GM12878 (cell line): ENCODE data around the gene GFM1. TPM values are rescaled to one million over a fixed set of nuclear protein-coding genes. Genes with fewer than 3 reads are reported as not detected.

Experiments
- ATAC-seq: fragments of 200-7000 bp; cut with Tn5 transposase; 3 replicates; pipeline ENCODE4 v1.9.1; 2020; ENCODE audit warnings: mild to moderate bottlenecking, moderate library complexity
- BruUV-seq: library from RNA; stranded (reverse); fragments of 400-500 nt; replicated peaks from 2 replicates; lab custom pipeline; 2021; lab: Mats Ljungman, UMichigan
- CTCF ChIA-PET: fragments of 300-600 bp; sonication (Branson Sonifier 250); formaldehyde crosslinking; extraction: SDS; loops from one replicate; lab custom pipeline; 2021; ENCODE audit warnings: inconsistent platforms; lab: Yijun Ruan, JAX
- POLR2A ChIA-PET: fragments of 350-600 bp; formaldehyde crosslinking; extraction: SDS; loops from one replicate; lab custom pipeline; 2021; ENCODE audit warnings: inconsistent platforms; lab: Charles Lee
- RAD21 ChIA-PET: fragments of 300-600 bp; sonication (Branson Sonifier 250); formaldehyde crosslinking; loops from one replicate; lab custom pipeline; 2023; ENCODE audit warnings: antibody characterized with exemption; ENCODE audit not compliant: unreplicated experiment; lab: Charles Lee
- SMC1A ChIA-PET: fragments of 300-600 bp; sonication (Branson Sonifier 250); formaldehyde crosslinking; loops from one replicate; lab custom pipeline; 2023; ENCODE audit not compliant: unreplicated experiment, uncharacterized antibody; lab: Charles Lee
- DNase-seq: peaks from one replicate; pipeline ENCODE4 v3.0.0-alpha.2; 2011; ENCODE audit warnings: low read depth, low spot score
- FAIRE-seq: peaks from 3 replicates; lab custom pipeline; 2011; peaks lifted over from hg19 to GRCh38; lab: Jason Lieb, UNC
- H2AFZ ChIP-seq: 2 replicates; pipeline ENCODE4 v1.6.0; 2011; ENCODE audit warnings: low read depth, low read length, control low read depth; ENCODE audit not compliant: control insufficient read depth
- H3K27ac ChIP-seq: 2 replicates; pipeline ENCODE4 v1.5.1; 2011; ENCODE audit warnings: control low read depth; ENCODE audit not compliant: control insufficient read depth, insufficient read depth
- H3K27me3 ChIP-seq, 2 experiments: replicated peaks in 1 of 2; 2 replicates each; pipeline versions ENCODE4 v1.6.0 to v1.6.1; 2011; ENCODE audit warnings: low read length in 1 of 2; ENCODE audit not compliant: control insufficient read depth in 2 of 2, insufficient read depth in 2 of 2
- H3K36me3 ChIP-seq, 2 experiments: 2 replicates each; pipeline ENCODE4 v1.5.1; 2011; ENCODE audit warnings: low read length in 1 of 2; ENCODE audit not compliant: control insufficient read depth in 2 of 2, insufficient read depth in 2 of 2
- H3K4me1 ChIP-seq: 2 replicates; pipeline ENCODE4 v1.6.1; 2011; ENCODE audit warnings: mild to moderate bottlenecking, low read length, moderate library complexity, mixed read lengths; ENCODE audit not compliant: control insufficient read depth, insufficient read depth
- H3K4me2 ChIP-seq: 2 replicates; pipeline ENCODE4 v1.6.0; 2011; ENCODE audit warnings: control low read depth; ENCODE audit not compliant: control insufficient read depth, insufficient read depth
- H3K4me3 ChIP-seq: fragments of 200-600 bp; sonication (generic); 2 replicates; pipeline ENCODE4 v1.5.1; 2016
- H3K79me2 ChIP-seq: 2 replicates; pipeline ENCODE4 v1.6.0; 2011; ENCODE audit warnings: low read length; ENCODE audit not compliant: control insufficient read depth, insufficient read depth
- H3K9ac ChIP-seq: 2 replicates; pipeline ENCODE4 v1.8.0; 2011; ENCODE audit warnings: low read length, control low read depth, mixed read lengths; ENCODE audit not compliant: control insufficient read depth, insufficient read depth
- H3K9me3 ChIP-seq: replicated peaks from 3 replicates; pipeline ENCODE4 v1.5.1; 2011; ENCODE audit warnings: mild to moderate bottlenecking, low read length; ENCODE audit not compliant: control insufficient read depth, insufficient read depth
- H4K20me1 ChIP-seq: 2 replicates; pipeline ENCODE4 v1.6.0; 2011; ENCODE audit not compliant: control insufficient read depth, insufficient read depth
- WGBS: methylation state at CpG from one replicate; pipeline ENCODE4 v1.1.6; 2016; ENCODE audit warnings: low lambda C conversion rate; ENCODE audit not compliant: insufficient replicate concordance, insufficient coverage; ENCODE audit errors: missing lambda C conversion rate; 5-methylcytosine and 5-hydroxymethylcytosine counted together
- in situ Hi-C: fragments of 300-500 bp; cut with MboI; formaldehyde crosslinking; loops from 9 replicates; pipeline ENCODE4 v1.14.3; 2018; ENCODE audit warnings: mixed read lengths
- intact Hi-C: fragments of 100-400 bp; cut with micrococcal nuclease; formaldehyde crosslinking; loops from one replicate; pipeline ENCODE4 v1.14.2; 2022; ENCODE audit not compliant: unreplicated experiment
- polyA plus RNA-seq, 11 experiments: library from polyadenylated mRNA; depleted of rRNA in 4 of 11; unstranded in 6 of 11; stranded (reverse) in 5 of 11; fragments of >200 nt; fragmentation: Nextera tagmentation in 4 of 11; fragmentation: Illumina TruSeq in 1 of 11; extraction: Ambion mirVana in 4 of 11; extraction: Trizol in 1 of 11; gene quantifications; 1 replicate in 1 of 11; 2 replicates in 10 of 11; pipeline versions ENCODE4 v1.2.1 to v1.2.3, GENCODE V29; 2011 to 2016; ENCODE audit warnings: inconsistent platforms in 2 of 11, missing spikeins in 2 of 11, low read depth in 1 of 11
- total RNA-seq, 4 experiments: library from RNA; depleted of rRNA in 3 of 4; stranded (reverse); fragments of >200 nt in 3 of 4; fragmentation: Illumina TruSeq in 1 of 4; extraction: Trizol in 1 of 4; gene quantifications; 2 replicates each; pipeline versions ENCODE4 v1.2.1 to v1.2.3, GENCODE V29; 2013 to 2021
- TF ChIP-seq, protein P1 (sequence below): IDR thresholded peaks from 2 replicates; pipeline ENCODE4 v1.6.1; 2011; ENCODE audit warnings: borderline replicate concordance, low read depth, mild to moderate bottlenecking, moderate library complexity, low read length; ENCODE audit not compliant: insufficient read depth, poor library complexity, severe bottlenecking
- TF ChIP-seq, protein P2 (sequence below): fragments of 450-650 bp; IDR thresholded peaks from 2 replicates; pipeline ENCODE4 v1.6.1; 2018; ENCODE audit warnings: mild to moderate bottlenecking, low read depth, moderate library complexity; ENCODE audit not compliant: partially characterized antibody

The GFM1 gene
- total and polyA plus RNA-seq, 10 of the 15 experiments (the other 5 are each of a cell fraction or from before 2014, with no cell fraction given): 36.9 to 87.2 (median 57.3) TPM

DNA sequence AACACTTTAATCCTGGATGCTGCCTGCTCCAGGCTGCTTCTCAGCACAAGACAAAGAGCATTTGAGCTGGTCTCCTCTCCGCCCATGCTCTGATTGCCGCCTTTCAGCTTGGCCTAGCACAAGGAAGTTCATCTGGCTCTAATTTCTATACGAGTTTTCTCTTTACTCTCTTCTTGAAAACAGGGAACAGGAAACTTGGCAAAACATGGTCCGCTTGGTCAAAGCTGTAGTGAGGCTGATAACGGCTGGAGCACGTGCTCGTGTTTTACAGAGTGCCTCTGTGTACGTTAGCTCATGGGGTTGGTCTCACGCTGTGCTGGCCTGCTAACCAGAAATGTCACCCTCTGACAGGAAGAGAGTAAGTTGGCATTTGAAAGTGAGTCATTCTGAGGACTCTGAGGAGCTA is 68.8 kb downstream of the GFM1 start:
- no peaks in the 10 kb centered on the region for H3K27me3 ChIP-seq
- no peak overlapping the region for H3K4me2 ChIP-seq
- H3K27ac ChIP-seq: no peak overlapping the region
- H3K4me1 ChIP-seq: no peaks in the 10 kb centered on the region
- in situ Hi-C loops: no loop called here
- no peaks in the 10 kb centered on the region for H3K79me2 ChIP-seq
- H2AFZ ChIP-seq: no peak overlapping the region
- peaks cover 0 to 13% of the 10 kb centered on the region in 2 experiments; a peak in 2 of 4 replicates for H3K36me3 ChIP-seq
- H4K20me1 ChIP-seq: no peaks in the 10 kb centered on the region
- TF ChIP-seq, protein P1, sequence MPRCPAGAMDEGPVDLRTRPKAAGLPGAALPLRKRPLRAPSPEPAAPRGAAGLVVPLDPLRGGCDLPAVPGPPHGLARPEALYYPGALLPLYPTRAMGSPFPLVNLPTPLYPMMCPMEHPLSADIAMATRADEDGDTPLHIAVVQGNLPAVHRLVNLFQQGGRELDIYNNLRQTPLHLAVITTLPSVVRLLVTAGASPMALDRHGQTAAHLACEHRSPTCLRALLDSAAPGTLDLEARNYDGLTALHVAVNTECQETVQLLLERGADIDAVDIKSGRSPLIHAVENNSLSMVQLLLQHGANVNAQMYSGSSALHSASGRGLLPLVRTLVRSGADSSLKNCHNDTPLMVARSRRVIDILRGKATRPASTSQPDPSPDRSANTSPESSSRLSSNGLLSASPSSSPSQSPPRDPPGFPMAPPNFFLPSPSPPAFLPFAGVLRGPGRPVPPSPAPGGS: no peak
- TF ChIP-seq, protein P2, sequence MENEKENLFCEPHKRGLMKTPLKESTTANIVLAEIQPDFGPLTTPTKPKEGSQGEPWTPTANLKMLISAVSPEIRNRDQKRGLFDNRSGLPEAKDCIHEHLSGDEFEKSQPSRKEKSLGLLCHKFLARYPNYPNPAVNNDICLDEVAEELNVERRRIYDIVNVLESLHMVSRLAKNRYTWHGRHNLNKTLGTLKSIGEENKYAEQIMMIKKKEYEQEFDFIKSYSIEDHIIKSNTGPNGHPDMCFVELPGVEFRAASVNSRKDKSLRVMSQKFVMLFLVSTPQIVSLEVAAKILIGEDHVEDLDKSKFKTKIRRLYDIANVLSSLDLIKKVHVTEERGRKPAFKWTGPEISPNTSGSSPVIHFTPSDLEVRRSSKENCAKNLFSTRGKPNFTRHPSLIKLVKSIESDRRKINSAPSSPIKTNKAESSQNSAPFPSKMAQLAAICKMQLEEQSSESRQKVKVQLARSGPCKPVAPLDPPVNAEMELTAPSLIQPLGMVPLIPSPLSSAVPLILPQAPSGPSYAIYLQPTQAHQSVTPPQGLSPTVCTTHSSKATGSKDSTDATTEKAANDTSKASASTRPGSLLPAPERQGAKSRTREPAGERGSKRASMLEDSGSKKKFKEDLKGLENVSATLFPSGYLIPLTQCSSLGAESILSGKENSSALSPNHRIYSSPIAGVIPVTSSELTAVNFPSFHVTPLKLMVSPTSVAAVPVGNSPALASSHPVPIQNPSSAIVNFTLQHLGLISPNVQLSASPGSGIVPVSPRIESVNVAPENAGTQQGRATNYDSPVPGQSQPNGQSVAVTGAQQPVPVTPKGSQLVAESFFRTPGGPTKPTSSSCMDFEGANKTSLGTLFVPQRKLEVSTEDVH: no peak
- TF ChIP-seq, all 136 proteins: peak for 0
- Histone ChIP-seq H3K9me3 (no peaks in the 10 kb centered on the region), H3K4me3 (no peak overlapping the region), H3K9ac (no peak overlapping the region)
- ATAC-seq: no peak
- ChIA-PET SMC1A (interaction anchor here (0.8 kb wide), 1 partner anchor 9 kb away, joined by 3 read pairs; no protein-coding TSS in a partner anchor), POLR2A (no interaction called here), CTCF (interaction anchor here (1.2 to 1.9 kb wide), 4 partner anchors 13 to 78 kb away, joined by 3 to 11 read pairs (median 5); no protein-coding TSS in a partner anchor), RAD21 (interaction anchor here (1.2 kb wide), 1 partner anchor 78 kb away, joined by 3 read pairs; no protein-coding TSS in a partner anchor)
- BruUV-seq: no TSS peak
- intact Hi-C loops: no loop called here
- no peak for DNase-seq
- WGBS: 76% methylated on average over 9 of the region's 9 CpGs
- no peak for FAIRE-seq
